Measurements from ENCODE around the gene BRSK2.

The BRSK2 gene

GRCh38 chr11:1442807-1443366, 53.2 kb downstream of the BRSK2 start:
- Histone ChIP-seq H3K36me3 (ENCODE audit: insufficient read depth, low read length) (no peaks in the 10 kb centered on the region), H3K27ac (ENCODE audit: low read depth, low read length, poor library complexity, severe bottlenecking) (no peak overlapping the region), H3K9me2 (ENCODE audit: low read depth, low read length) (no peaks in the 10 kb centered on the region), H2AFZ (ENCODE audit: low read length) (no peak overlapping the region), H3K9me3 (ENCODE audit: low read length) (no peaks in the 10 kb centered on the region), H3K79me2 (ENCODE audit: insufficient read depth, low read length) (no peaks in the 10 kb centered on the region), H4K20me1 (ENCODE audit: insufficient read depth, low read length) (no peaks in the 10 kb centered on the region), H3F3A (ENCODE audit: insufficient read depth, low read length) (no peaks in the 10 kb centered on the region), H3K4me3 (ENCODE audit: low read depth, low read length, poor library complexity, severe bottlenecking) (no peak overlapping the region), H3K27me3 (ENCODE audit: insufficient read depth, low read length) (no peaks in the 10 kb centered on the region), H3K9ac (ENCODE audit: low read length) (no peak overlapping the region), H3K4me2 (ENCODE audit: low read length) (no peak overlapping the region), H3K4me1 (ENCODE audit: insufficient read depth, low read length, severe bottlenecking) (no peaks in the 10 kb centered on the region)
- TF ChIP-seq EZH2 (IDR thresholded peaks at IDR 0.05; ENCODE audit: borderline replicate concordance, low read length) (no peak), CTCF (IDR thresholded peaks at IDR 0.05; ENCODE audit: low read length) (no peak)

- no peaks in the 10 kb centered on the region for H3K9me2 ChIP-seq (ENCODE audit: low read depth, low read length)
- no peaks in the 10 kb centered on the region for H3K79me2 ChIP-seq (ENCODE audit: insufficient read depth, low read length)
- no peaks in the 10 kb centered on the region for H3F3A ChIP-seq (ENCODE audit: insufficient read depth, low read length)
- H3K4me3 ChIP-seq (ENCODE audit: low read depth, low read length, poor library complexity, severe bottlenecking) = no peak overlapping the region
- no peak overlapping the region for H2AFZ ChIP-seq (ENCODE audit: low read length)
- H3K4me2 ChIP-seq (ENCODE audit: low read length) = no peak overlapping the region
- H3K9ac ChIP-seq (ENCODE audit: low read length) = no peak overlapping the region
- no peaks in the 10 kb centered on the region for H3K27me3 ChIP-seq (ENCODE audit: insufficient read depth, low read length)
- H3K4me1 ChIP-seq (ENCODE audit: insufficient read depth, low read length, severe bottlenecking) = no peaks in the 10 kb centered on the region
- no peaks in the 10 kb centered on the region for H3K9me3 ChIP-seq (ENCODE audit: low read length)
- no peak overlapping the region for H3K27ac ChIP-seq (ENCODE audit: low read depth, low read length, poor library complexity, severe bottlenecking)
- H3K36me3 ChIP-seq (ENCODE audit: insufficient read depth, low read length) = no peaks in the 10 kb centered on the region
- TF ChIP-seq EZH2 (IDR thresholded peaks at IDR 0.05; ENCODE audit: borderline replicate concordance, low read length) (no peak), CTCF (IDR thresholded peaks at IDR 0.05; ENCODE audit: low read length) (no peak)
- no peaks in the 10 kb centered on the region for H4K20me1 ChIP-seq (ENCODE audit: insufficient read depth, low read length)
Observed at GRCh38 chr11:1443737-1444136, 54.0 kb downstream of the BRSK2 start.

GRCh38 chr11:1444321-1444720, 54.6 kb downstream of the BRSK2 start:
- Histone ChIP-seq H3K9ac (ENCODE audit: low read length) (no peak overlapping the region), H3K27ac (ENCODE audit: low read depth, low read length, poor library complexity, severe bottlenecking) (no peak overlapping the region), H4K20me1 (ENCODE audit: insufficient read depth, low read length) (no peaks in the 10 kb centered on the region), H3K79me2 (ENCODE audit: insufficient read depth, low read length) (no peaks in the 10 kb centered on the region), H3K4me3 (ENCODE audit: low read depth, low read length, poor library complexity, severe bottlenecking) (no peak overlapping the region), H3K36me3 (ENCODE audit: insufficient read depth, low read length) (no peaks in the 10 kb centered on the region), H3K27me3 (ENCODE audit: insufficient read depth, low read length) (no peaks in the 10 kb centered on the region), H3K9me3 (ENCODE audit: low read length) (no peaks in the 10 kb centered on the region), H3K4me1 (ENCODE audit: insufficient read depth, low read length, severe bottlenecking) (no peaks in the 10 kb centered on the region), H3K4me2 (ENCODE audit: low read length) (no peak overlapping the region), H2AFZ (ENCODE audit: low read length) (no peak overlapping the region), H3F3A (ENCODE audit: insufficient read depth, low read length) (no peaks in the 10 kb centered on the region), H3K9me2 (ENCODE audit: low read depth, low read length) (no peaks in the 10 kb centered on the region)
- TF ChIP-seq CTCF (IDR thresholded peaks at IDR 0.05; ENCODE audit: low read length) (no peak), EZH2 (IDR thresholded peaks at IDR 0.05; ENCODE audit: borderline replicate concordance, low read length) (no peak)
